NCI-H524 (cell line): ENCODE data around the gene MCC.
"Not testable (repeated sequence)": the region's sequence is repeated elsewhere in the genome, so short reads cannot be mapped to it uniquely, and the experiment has no call there.

Source experiments
- DNase-seq, 2 experiments: peaks; one replicate each; lab custom pipeline; 2025; lab: John Stamatoyannopoulos, UW

The MCC gene

DNA sequence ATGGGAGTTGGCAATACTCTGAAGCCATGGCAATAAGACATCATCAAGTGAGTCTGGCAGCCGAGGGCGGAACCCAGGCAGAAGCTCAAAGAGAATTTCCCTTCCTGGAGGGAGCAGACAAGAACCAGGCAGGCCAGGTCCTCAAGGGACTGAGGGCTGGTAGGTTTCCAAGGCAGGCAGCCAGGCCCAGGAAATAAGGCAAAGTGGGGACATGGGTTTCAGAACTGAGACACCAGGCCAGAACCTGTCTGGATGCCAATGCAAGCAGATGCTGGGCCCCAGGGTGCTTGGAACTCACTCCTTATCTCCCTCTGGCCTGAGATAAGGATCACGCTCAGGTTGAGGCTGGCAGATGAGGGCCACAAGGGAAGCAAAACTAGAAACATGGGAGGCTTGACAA lies 62.3 kb downstream of the MCC start:
- DNase-seq: no peak

GRCh38 chr5:113421693-113422092 lies 66.6 kb downstream of the MCC start:
- DNase-seq: no peak

- DNase-seq: no peak
These were observed 82.7 kb downstream of the MCC start for GRCh38 chr5:113405530-113405929.

DNA sequence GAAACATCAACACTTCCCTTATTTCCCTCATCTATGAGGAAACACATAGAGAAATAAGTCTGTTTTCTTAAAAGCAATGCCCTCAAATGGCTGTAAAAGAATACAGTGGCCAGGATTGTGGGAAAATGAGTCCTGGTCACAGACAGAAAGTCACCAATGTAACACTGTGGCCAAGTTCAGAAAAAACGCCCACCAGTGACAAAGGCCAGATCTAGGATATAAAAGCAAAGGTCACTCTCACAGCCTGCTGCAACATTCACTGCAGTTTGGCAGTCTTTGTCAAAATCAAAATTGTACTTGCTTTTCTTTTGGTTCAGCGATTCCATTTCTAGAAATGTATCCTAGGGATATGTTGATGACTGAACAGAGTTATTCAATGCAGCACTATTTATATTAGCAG lies 84.0 kb downstream of the MCC start:
- no peak for DNase-seq

- not testable (repeated sequence) for DNase-seq
These were observed 90.3 kb downstream of the MCC start for GRCh38 chr5:113397986-113398385.

- no peak for DNase-seq
These were observed 91.2 kb downstream of the MCC start for GRCh38 chr5:113397046-113397445.

- no peak for DNase-seq
These were observed 93.6 kb downstream of the MCC start for GRCh38 chr5:113394658-113395057.

DNA sequence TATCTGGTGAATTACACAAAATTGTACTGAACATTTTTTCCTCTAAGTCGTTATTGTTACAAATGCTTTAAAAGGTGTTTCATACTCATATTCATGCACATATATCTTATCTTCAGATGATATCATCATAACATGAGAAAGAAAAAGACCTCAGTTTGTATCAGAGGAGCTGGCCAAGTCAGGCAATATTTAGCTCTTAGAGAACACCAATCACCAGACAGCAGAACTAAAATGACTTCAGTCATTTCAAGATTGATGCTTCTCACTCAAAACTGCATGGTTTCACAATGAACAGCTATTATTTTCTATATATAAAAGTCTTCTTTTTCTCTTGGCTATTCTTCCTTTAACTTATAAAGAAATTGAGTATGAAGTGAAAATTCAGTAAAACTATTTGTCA lies 98.0 kb downstream of the MCC start:
- no peak for DNase-seq

GRCh38 chr5:113389116-113389515 lies 99.1 kb downstream of the MCC start:
- no peak for DNase-seq

DNA sequence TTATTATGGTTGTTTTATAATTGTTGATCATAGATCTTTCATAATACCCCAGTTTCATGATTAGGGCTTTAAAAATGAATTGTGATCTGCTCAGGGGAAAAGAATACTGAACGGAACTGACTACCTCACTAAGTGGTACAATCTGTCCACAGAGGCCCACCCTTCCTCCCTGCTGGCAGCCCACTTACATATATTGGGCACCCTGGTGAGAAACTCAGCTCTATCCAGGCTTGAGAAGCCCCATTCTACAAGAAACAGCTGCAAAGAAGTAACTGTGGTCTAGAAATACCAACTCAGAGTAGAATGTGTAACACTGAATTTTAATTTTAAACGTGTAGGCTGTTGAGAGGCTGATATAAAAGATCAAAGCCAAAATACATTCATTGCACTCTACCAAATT lies 100.4 kb downstream of the MCC start:
- DNase-seq: no peak

DNA sequence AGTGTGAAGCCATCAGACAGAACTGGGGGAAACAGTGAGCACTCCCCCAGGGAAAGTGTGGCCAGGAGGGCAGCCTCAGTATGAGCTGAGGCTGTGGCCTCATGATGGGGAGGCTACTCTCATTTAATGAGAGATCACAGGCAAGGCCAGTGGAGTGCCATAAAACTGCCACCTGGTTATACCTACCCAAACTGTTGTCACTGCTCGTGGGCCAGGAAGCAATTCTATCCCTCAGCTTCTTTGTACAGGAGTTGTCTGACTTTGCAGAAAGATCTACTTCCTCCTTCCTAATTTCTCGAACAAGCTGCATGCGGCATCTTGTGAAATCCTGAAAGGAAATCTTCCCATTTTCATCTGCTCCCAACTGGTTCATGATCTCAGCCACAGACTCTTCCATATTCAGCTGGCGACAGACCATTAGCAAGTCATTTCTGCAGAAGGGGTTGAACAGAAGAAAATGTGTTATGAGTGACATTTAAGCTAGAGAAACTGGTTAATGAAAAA lies 103.4 kb downstream of the MCC start:
- DNase-seq: no peak

GRCh38 chr5:113382731-113383130 lies 105.5 kb downstream of the MCC start:
- no peak for DNase-seq

GRCh38 chr5:113381791-113382190 lies 106.5 kb downstream of the MCC start:
- DNase-seq: no peak

- no peak for DNase-seq
These were observed 107.4 kb downstream of the MCC start for GRCh38 chr5:113380807-113381326.

DNA sequence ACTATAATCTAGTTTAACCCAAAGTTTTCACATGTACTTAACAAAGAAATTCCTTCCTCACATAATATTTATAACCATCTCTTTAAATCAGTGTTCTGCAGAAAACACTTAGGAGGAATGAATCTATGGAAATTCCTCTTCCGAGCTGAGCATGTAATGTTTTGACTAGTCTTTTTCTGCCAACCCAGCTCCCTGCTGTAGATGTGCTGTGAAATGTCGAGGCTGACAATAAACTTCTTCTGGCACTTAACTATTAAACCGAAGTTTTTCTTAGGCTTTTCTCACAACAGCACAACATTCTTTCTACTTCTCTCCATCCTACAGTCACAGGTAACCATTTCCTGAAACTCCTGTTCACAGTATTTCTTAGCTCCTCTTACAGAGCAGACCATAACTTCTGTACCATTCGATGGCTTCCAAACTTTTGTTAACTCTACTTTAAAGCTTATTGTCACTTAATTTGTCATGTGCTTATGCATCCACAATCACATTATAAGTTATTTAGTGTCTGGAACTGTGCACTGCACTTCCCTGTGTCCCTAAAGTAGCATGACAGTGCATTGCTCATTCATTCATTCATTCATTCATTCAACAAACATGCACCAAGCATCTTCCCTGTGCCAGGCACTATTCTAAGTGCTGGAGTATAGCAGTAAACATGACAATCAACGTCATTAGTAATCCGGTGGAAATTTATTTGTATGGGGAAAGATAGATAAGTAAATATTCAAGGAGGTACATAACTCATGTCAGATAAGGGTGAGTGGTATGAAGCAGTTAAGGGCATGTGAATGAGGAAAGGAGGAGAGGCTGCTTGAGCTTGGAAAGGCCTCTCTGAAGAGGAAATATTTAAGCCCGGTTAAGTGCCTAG lies 108.1 kb downstream of the MCC start:
- no peak for DNase-seq

- peak; percentile 37 to 74 for DNase-seq
These were observed 109.2 kb downstream of the MCC start for GRCh38 chr5:113378959-113379541.

GRCh38 chr5:113378514-113378913 lies 109.7 kb downstream of the MCC start:
- no peak for DNase-seq

- DNase-seq: no peak
These were observed 110.2 kb downstream of the MCC start for GRCh38 chr5:113378081-113378480.

DNA sequence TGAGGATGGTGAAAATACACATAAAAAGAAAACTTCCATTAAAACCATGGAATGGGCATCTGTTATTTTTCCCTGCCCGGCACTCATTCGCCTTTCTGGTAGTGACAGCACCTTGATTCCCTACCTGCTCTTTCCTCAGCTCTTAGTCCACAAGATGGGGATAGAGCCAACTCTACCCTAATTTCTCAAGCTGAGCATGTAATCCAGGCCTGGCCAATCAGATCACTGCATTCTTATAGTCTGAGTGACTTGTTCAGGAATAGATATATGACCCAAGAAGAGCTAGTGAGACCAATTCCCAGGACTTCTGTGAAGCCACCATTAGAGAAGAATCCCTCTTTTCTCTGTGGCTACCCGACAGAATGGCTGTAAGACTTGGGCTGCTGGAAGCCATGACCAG lies 111.6 kb downstream of the MCC start:
- DNase-seq: no peak

GRCh38 chr5:113375480-113376060 lies 112.7 kb downstream of the MCC start:
- no peak for DNase-seq

- DNase-seq: no peak
These were observed 114.8 kb downstream of the MCC start for GRCh38 chr5:113373426-113373825.

GRCh38 chr5:113371721-113372196 lies 116.5 kb downstream of the MCC start:
- no peak for DNase-seq

- DNase-seq: no peak
These were observed 120.7 kb downstream of the MCC start for GRCh38 chr5:113367586-113367985.
